ENCODE results near the gene PTGR3.

The PTGR3 gene

GRCh38 chr18:75206452-75207309 is 2.3 kb downstream of the PTGR3 start:
- ChIA-PET POLR2A (no interaction called here), CTCF (no interaction called here)
- no peak for TF ChIP-seq CTCF (IDR thresholded peaks at IDR 0.05; ENCODE audit: control extremely low read depth, extremely low read depth, low read depth, missing control alignments)
- DNase-seq (ENCODE audit: extremely low spot score): no peak

GRCh38 chr18:75205514-75206132 is 3.3 kb downstream of the PTGR3 start:
- CTCF ChIA-PET: no interaction called here
- no peak for TF ChIP-seq CTCF (IDR thresholded peaks at IDR 0.05; ENCODE audit: control extremely low read depth, extremely low read depth, low read depth, missing control alignments)

GRCh38 chr18:75204732-75205513 is 4.0 kb downstream of the PTGR3 start:
- TF ChIP-seq CTCF (IDR thresholded peaks at IDR 0.05; ENCODE audit: control extremely low read depth, extremely low read depth, low read depth, missing control alignments): no peak
- POLR2A ChIA-PET: no interaction called here
- CTCF ChIA-PET: no interaction called here
- no peak for DNase-seq (ENCODE audit: extremely low spot score)

More at GRCh38 chr18:75205514-75206132, 3.3 kb downstream of the PTGR3 start:
- no peak for DNase-seq (ENCODE audit: extremely low spot score)
- POLR2A ChIA-PET: no interaction called here

GRCh38 chr18:75204269-75204731 is 4.6 kb downstream of the PTGR3 start:
- POLR2A ChIA-PET: no interaction called here
- DNase-seq (ENCODE audit: extremely low spot score): no peak
- no peak for TF ChIP-seq CTCF (IDR thresholded peaks at IDR 0.05; ENCODE audit: control extremely low read depth, extremely low read depth, low read depth, missing control alignments)
- CTCF ChIA-PET: no interaction called here

GRCh38 chr18:75203416-75204268 is 5.3 kb downstream of the PTGR3 start:
- no peak for DNase-seq (ENCODE audit: extremely low spot score)
- ChIA-PET POLR2A (no interaction called here), CTCF (no interaction called here)
- no peak for TF ChIP-seq CTCF (IDR thresholded peaks at IDR 0.05; ENCODE audit: control extremely low read depth, extremely low read depth, low read depth, missing control alignments)

All from GM10248 (cell line).